ENCODE measurements around the gene LSM3.

Gene LSM3

GRCh38 chr3:14178247-14179113 is at the start of gene LSM3, which contains the start of gene XPC:
Gene LSM3 (plus strand): TSS chr3:14178817. CDS start chr3:14178861, 44 bp downstream.
Gene XPC (minus strand): TSS chr3:14178601. CDS start chr3:14178568, 33 bp downstream.
- peak; percentile 76 to 99 (median 94) for DNase-seq

- no peak for DNase-seq
Measured at GRCh38 chr3:14129296-14129695, 49.3 kb upstream of the LSM3 start.

GRCh38 chr3:14130230-14130629 is 48.4 kb upstream of the LSM3 start:
- DNase-seq = no peak

- no peak for DNase-seq
Measured at GRCh38 chr3:14130707-14131106, 47.9 kb upstream of the LSM3 start.

- no peak for DNase-seq
Measured at GRCh38 chr3:14131134-14131533, 47.5 kb upstream of the LSM3 start.

- DNase-seq = no peak
Measured at GRCh38 chr3:14132120-14132519, 46.5 kb upstream of the LSM3 start.

- no peak for DNase-seq
Measured at GRCh38 chr3:14132689-14133088, 45.9 kb upstream of the LSM3 start.

GRCh38 chr3:14133188-14133800 is 45.3 kb upstream of the LSM3 start:
- no peak for DNase-seq

- DNase-seq = no peak
Measured at GRCh38 chr3:14133876-14134275, 44.7 kb upstream of the LSM3 start.

- DNase-seq = no peak
Measured at GRCh38 chr3:14134291-14134690, 44.3 kb upstream of the LSM3 start.

- DNase-seq = no peak
Measured at GRCh38 chr3:14135581-14135980, 43.0 kb upstream of the LSM3 start.

- peak in 1 of 14 donors; percentile 64 for DNase-seq
Measured at GRCh38 chr3:14137004-14137403, 41.6 kb upstream of the LSM3 start.

- peak in 5 of 14 donors; percentile 13 to 64 (median 19) for DNase-seq
Measured at GRCh38 chr3:14137445-14137844, 41.2 kb upstream of the LSM3 start.

- no peak for DNase-seq
Measured at GRCh38 chr3:14138109-14138877, 40.3 kb upstream of the LSM3 start.

GRCh38 chr3:14138878-14139655 is 39.5 kb upstream of the LSM3 start:
- no peak for DNase-seq

GRCh38 chr3:14139771-14140170 is 38.8 kb upstream of the LSM3 start:
- DNase-seq = no peak

GRCh38 chr3:14140668-14141067 is 37.9 kb upstream of the LSM3 start:
- DNase-seq = no peak

- no peak for DNase-seq
Measured at GRCh38 chr3:14141144-14141543, 37.5 kb upstream of the LSM3 start.

GRCh38 chr3:14141602-14142341 is 36.8 kb upstream of the LSM3 start:
- no peak for DNase-seq

- DNase-seq = no peak
Measured at GRCh38 chr3:14142567-14143270, 35.9 kb upstream of the LSM3 start.

Data from C1 segment of cervical spinal cord (tissue), 14 donors.